HG03060 (cell line): ENCODE data around the gene CDKN2AIPNL.
A peak's percentile ranks its signal among the peaks of the same experiment; 100 is the strongest.

Experiments
- ATAC-seq: cut with Tn5 transposase; IDR thresholded peaks from one replicate; pipeline ENCODE4 v1.9.1; 2021; ENCODE audit warnings: low read depth, moderate number of reproducible peaks; ENCODE audit not compliant: unreplicated experiment

The CDKN2AIPNL gene, protein sequence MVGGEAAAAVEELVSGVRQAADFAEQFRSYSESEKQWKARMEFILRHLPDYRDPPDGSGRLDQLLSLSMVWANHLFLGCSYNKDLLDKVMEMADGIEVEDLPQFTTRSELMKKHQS

DNA sequence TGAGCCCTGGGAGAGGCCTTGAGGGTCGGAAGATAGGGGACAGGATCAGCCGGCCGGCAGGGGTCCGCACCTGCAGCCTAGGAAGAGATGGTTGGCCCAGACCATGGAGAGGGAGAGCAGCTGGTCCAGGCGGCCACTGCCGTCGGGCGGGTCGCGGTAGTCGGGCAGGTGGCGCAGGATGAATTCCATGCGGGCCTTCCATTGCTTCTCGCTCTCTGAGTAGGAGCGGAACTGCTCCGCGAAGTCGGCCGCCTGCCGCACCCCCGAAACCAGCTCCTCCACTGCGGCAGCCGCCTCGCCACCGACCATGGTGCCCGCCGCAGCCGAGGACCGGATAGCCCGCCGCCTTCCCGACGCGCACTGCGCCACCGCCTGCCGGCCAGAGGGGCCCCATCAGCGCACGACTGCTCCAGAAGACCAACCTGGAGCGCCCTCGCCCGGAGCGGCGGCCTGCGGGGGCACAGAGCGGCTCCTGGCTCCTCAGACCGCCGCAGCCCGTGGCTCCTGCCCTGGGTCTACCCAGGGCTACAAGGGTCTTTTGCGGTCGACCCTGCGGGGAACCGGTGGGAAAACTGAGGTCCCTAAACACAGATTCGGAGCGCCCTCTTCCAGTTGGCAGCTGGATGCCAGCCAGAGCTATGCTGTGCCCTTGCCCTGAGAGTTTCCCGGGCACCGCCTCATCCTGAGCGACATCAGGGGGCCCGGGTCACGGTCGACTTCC is at the start of gene CDKN2AIPNL:
CDKN2AIPNL (minus strand) TSS at position 336 of the 721 bp plus-strand sequence; CDS start at position 309, 27 bp downstream.
- ATAC-seq = peak; percentile 61

DNA sequence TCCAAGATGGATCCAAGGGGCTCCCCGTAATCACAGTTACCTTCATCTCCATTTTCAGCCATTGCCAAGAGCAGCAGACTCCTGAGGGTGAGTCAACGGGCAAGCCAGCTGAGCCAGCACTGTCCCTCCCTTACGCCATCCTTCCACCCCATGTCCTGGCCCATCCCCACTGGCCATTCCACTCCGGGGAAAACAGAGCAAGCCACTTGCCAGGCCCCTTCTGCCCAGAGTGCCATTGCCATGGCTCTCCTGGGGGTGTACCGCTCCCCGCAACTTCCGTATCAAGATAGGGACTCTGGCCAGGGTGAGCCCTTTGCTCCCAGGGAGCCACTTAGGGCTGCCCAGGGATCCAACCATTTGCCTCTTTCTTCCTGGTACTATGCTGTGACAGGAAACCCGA is 48.9 kb upstream of the CDKN2AIPNL start:
- no peak for ATAC-seq

DNA sequence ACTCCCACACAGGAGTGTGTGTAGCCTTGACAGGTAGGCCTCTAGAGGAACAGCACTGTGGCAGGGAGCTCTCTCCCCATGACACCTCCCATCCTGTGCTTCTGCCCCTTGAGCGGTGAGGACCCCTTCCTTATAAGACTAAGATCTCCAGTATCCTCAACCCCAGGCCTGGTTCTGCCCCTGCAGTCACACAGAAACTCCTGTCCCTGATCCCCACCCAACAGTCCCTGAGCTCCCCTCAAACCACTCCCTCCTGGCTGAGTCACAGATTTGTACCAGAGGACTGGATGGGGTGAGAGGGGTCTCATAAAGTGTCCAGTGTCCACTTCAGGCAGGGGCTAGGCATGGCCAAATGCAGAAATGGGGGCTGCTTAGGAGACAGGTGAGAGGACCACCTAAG is 47.8 kb upstream of the CDKN2AIPNL start:
- ATAC-seq = no peak

DNA sequence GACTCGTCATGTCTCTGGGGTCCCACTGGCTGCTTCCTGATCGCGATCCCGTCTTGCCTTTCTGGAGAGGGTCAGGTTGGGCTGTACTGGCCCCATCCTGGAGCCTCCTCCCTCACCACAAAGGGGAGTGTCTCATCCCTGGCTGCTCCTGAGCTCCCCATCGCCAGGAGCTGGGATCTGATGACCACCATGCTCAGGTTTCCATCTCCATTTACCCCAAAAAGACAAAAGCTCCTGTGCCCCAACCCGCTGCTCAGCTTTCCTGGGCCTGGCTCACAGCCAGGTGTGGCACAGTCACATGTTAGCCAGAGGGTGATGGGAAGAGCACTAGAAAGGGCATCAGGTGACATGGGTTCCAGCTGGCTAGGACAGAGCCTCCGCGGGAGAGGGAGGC is 47.3 kb upstream of the CDKN2AIPNL start:
- ATAC-seq = no peak

DNA sequence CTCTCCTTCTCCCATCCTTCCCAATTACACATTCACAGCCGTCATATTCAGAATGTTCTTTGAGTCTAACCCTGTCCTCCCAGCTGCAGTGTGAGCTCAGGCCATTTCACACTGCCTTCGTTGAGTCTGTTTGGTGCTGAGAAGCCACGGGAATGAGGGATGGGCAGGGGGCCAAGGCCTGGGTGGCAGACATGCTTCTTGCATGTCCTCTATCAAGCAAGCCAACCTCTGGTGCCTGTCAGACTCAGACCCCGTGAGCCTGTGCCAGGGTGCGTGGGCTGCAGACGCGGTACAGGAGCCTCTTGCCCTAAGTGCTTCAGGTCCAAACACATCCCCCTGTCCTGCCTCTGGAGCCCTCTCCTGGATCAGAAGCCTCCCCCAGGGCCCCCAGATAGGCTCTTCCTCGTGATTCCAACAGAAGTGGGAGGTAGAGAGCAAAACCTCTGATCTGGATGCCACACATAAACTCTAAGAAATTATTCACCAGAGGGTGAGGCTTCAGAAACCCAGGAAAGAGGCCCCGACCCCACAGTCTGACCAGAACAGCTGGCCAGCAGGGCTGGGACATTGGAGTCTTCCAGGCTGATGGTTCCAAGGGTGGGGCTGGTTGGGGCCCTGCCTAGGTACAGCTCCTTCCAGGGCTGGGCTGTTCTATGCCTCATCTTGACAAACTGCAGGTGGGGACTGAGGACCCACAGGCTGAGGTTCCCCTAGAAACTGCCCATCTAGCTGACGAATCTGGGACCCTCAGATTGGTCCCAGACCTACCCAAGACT is 46.7 kb upstream of the CDKN2AIPNL start:
- no peak for ATAC-seq

DNA sequence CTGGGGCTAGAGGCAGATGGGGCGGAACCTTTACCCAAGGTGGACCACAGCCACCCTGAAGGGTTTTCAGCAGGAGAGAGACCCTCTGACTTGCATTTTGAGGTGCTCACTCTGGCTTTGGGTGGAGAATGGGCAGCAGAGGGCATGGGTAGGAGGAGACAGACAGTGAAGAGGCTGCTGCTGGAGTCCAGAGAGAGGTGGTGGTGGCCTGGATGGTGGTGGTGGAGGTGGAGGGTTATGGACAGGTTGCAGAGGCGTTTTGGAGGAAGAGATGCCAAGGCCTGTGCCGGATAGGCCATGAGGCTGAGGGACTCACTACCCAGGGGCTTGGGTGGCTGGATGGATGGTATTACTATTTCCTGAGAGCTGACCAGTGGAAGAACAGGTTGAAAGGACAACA is 46.1 kb upstream of the CDKN2AIPNL start:
- no peak for ATAC-seq

DNA sequence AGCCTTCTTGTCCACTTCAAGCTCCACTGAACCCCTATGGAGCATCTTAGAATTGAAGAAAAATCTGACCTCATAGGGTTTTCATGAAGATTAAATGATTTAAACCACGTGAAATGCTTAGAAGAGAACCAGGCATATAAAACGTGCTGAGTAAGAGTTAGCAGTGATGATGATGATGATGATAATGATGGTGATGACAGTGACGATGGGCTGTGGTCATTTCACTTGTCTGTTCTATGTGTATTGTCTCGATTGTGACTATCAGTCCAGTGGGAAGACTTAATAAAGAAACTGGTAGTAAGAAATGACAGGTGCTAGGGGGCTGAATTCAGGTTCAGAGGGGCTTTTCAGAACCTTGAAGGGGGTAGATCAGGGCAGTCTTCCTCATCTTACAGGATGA is 45.1 kb upstream of the CDKN2AIPNL start:
- no peak for ATAC-seq

DNA sequence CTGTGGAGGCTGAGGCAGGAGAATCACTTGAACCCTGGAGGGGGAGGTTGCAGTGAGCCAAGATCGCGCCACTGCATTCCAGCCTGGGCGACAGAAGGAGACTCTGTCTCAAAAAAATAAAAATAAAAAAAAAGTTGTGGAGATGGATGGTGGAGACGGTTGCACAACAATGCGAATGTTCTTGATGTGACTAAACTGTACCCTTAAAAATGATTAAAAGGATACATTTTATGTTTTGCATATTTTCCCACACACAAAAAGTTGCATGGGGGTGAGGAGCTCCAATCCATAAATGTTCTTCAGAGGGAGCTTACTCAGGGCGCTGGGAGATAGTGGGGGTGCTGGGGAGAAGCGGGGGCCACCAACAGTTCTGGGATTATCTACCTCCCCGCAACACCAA is 43.8 kb upstream of the CDKN2AIPNL start:
- ATAC-seq = no peak

DNA sequence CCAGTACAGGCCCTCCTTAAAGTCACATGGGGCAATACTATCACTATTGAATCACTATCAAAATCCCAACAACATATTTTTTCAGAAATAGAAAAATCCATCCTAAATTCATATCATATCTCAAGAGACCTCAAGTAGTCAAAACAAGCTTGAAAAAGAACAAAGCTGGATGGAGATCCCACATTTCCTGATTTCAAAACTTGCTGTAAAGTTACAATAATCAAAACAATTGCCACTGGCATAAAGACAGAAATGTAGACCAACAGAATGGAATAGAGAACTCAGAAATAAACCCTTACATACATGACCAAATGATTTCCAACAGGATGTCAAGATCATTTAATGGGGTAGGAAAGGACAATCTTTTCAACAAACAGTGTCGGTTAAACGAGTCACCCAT is 41.3 kb upstream of the CDKN2AIPNL start:
- ATAC-seq = no peak

DNA sequence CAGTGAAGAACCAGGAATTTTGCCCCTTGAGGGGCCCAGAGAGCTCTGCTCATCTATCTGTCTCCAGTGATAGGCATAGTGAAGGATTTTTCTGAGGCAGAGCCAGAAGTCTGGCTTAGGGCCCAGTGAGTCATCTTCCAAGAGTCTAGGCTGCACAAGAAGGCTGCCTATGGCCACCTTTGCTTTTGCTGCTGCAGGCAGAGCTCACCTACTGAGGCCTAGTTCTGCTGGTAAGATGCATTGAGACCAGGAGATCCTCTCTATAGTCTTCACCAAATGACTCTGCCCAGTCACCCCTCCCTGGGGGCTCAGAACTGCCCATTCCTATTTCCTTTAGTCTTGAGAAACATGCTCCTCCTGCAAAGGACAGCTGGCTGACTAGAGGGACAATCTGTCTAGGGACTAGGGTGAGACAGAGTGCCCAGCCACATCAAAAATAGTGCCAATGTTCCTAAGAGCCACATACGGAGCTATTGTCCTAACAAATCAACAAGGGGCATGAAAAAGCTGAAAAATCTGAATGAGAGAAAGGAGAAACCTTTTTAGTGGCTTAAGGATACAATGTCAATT is 40.3 kb upstream of the CDKN2AIPNL start:
- no peak for ATAC-seq

DNA sequence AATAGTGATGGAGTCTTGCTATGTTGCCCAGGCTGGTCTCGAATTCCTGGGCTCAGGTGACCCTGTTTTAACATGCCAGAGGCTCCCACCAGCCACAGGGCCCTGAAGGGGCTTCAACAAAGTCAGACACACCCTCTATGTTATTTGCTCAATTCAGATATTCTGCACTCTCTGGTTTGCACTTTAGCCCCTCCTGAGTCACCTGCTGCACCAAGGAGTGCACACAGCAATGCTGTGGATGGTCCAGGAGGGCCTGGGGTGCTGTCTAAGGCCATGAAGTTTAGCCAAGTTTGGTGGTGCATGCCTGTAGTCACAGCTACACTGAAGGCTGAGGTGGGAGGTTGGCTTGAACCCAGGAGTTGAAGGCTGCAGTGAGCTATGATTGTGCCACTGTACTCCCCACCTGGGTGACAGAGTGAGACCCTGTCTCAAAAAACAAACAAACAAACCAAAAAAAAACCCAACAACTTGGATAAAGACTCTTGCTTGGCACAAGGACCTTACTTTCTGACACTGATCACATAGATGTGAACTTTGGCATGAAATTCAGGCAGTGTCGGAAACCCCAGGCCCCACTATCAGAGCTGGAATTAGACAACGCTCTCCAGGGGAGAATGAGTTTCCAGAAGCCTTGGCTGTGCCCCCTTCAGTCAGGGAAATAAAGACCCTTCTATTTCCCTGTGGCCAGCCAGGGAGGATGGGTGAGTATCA is 39.7 kb upstream of the CDKN2AIPNL start:
- ATAC-seq = no peak

DNA sequence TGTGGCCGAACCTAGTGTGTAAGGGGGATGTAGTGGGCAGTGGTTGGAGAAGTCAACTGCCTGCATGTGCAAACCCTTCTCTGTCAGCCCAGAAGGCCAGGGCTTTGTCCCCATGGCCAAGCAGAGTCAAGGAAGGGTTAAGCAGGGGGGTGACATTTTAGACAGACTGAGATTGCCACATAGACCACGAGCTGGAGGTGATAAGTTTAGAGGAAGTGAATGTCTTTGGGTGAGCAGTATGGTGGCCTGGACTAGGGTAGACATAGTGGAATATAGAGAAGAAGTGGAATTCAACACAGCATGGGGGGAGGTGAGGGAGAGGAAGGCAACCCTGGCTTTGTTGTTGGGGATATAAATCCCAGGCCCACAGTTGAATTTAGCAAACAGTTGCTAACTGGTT is 38.7 kb upstream of the CDKN2AIPNL start:
- no peak for ATAC-seq

DNA sequence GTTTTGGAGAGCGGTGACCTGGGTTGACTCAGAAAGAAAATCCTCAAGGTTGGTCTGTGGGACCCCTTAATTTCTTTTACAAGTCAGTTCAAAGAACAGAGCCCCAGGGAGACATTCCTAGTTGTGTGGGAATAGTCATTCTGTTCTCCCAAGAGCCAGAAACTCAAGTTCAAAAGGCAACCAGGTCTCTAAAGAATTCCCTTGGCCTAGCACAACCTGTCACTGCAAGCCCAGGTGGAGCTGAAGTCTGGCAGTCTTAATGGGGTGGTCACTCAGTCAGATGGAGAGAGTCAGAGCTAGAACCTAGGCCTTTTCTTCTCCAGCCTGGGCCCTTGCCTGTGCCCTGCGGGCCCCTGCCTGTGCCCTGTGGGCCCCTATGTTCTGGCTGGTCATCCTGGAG is 37.5 kb upstream of the CDKN2AIPNL start:
- no peak for ATAC-seq

DNA sequence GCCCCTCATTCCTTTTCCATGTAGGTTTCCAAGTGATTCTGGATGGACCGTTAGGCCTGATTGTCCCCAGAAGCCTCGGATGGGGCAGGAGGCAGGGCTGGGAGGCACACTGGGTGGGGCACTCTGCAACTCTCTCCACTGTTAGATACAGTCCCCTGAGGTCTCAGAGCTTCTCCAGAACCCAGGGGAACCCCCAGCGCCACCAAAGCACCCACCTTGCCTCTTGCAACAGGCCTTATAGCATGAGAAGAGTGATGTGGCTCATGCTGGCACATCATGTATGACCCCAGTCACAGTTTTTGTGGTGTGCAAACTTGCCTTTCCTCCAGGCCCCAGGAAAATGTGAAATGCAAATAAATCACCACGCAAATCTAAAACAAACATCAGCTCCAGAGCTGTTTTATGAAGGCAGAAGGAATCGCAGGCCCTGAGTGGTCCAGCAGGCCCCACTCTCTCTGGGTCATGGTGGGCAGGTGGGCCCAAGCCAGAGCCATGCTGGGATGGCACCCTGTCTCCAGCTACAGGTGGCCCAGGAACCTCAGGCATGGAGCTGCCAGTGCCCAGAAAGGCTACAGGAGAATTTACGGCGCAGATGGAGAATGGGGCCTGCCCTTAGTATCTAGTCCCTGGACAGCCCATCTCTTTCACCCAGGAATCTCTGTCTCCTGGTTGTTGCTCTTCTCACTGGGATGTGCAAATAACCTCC is 36.3 kb upstream of the CDKN2AIPNL start:
- ATAC-seq = no peak

DNA sequence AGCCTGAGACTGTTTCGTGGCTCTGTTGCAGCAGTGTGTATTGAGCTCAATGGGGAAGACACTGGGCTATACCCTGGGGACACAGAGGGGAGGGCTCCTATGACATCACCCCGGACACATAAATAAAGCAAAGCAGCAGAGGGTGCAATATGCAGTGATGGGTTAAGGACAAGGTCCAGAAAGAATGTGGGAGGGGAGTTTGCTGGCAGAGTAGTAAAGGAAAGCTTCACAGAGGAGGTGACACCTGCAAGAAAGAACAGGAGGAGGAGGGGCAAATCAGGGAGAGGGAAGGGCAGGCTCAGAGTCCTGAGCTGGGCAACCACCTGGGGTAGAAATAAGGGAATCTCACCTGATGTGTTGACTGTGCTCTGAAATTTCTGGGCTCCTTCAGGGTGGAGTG is 35.3 kb upstream of the CDKN2AIPNL start:
- peak; percentile 49 for ATAC-seq

DNA sequence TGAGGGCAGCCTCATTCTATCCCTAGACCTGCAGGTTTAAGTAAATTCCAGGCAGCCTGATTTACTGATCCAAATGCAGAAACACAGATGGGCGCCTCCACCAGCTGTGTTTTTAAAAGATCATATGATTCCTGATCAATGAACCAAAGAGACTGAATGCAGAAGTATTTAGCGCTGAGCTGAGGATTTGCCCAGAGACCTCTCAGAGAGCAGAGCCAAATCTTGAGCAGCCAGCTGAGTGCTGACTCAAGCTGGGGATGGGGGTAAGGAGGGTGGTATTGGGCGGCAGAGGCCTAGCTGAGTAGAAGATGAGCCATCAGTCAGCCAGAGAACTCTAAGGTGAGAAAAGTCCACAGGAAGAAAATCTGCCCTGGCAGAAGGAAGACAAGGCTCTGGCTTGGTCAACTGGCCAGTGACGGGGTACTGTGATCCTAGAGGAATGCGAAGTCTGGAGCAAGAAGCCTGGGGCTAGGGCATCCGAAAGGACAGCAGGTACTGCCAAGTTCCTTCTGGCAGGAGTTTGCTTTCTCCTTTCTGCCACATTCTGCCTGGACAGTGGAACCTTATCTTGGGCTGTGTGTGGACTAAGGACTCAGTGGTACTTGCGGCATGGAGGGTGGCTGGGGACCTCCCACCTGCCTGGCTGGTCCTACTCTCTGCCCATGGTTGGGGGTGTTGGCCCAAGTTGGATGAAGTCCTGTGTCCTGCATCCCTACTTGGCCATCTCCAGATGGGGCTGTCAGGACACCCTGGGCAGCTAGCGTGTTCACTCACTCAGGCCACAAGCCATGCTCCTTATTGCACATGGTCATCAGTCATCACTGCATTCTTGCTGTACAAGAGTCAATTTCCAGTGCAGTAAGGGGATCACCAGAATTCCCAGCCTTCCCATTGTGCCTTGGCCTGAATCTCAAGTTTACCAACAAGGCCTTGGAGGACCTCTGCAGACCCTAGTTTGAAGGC is 34.5 kb upstream of the CDKN2AIPNL start:
- ATAC-seq = no peak

DNA sequence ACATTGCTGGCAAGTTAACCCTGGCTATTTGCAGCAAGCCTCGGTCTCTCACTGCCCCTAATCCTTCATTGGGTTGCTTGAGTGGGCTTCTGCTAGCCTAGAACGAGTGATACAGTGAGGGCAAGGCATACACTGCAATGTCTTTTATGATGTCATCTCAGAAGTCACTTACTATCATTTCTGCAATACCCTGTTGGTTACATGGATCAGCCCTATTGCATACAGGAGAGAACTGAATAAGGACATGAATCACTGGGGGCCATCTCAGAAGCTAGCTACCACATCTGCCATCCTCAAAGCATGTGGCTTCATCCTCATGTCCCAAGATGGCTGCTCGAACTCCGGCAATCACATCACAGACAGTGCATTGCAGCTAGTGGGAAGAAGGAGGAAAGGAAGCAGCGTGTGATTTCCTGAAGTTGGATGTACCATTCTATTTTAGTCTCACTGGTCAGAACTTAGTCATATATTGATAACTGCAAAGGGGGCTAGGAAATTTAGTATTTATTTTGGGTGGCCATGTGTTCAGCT is 33.3 kb upstream of the CDKN2AIPNL start:
- ATAC-seq = no peak

DNA sequence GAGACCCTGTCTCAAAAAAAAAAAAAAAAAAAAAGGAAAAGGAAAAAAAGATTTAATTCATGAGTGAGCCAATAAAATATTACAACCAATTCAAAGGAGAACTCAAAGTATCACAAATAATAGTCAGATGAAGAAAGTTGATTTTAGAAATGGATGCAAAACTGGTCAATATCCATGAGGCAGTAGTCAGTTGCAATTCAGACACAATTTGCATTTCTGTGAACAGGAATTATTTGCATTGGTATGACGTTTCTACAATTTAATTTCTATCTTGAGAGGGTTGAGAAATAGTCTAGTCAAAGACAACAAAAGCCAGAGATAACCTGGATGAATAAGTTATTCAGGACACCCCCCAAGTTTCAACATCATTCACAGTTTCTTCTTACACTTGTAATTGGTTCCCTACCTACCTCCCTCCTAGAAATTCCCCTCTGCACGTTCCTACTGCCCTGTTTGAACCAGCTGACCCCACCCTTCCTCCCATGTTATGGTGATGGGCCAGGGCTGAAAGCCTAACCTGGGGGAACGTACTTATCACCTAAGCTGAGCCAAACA is 28.6 kb upstream of the CDKN2AIPNL start:
- no peak for ATAC-seq
